GM23338 (cell line): ENCODE results near the gene CEACAM19. TPM values are rescaled to one million over a fixed set of nuclear protein-coding genes. Genes with fewer than 3 reads are reported as not detected.

Experiments
- ATAC-seq: fragments of 200-7000 bp; cut with Tn5 transposase; 3 replicates; pipeline ENCODE4 v1.9.1; 2020
- DNase-seq: peaks from one replicate; pipeline ENCODE4 v3.0.0-alpha.2; 2015; ENCODE audit warnings: low spot score
- H2AFZ ChIP-seq: fragments of 200-600 bp; sonication (generic); 2 replicates; pipeline ENCODE4 v1.8.0; 2016; ENCODE audit warnings: antibody characterized with exemption, mild to moderate bottlenecking, moderate library complexity
- H3F3A ChIP-seq: fragments of 200-600 bp; sonication (generic); replicated peaks from 2 replicates; pipeline ENCODE4 v1.8.0; 2017; ENCODE audit warnings: antibody characterized with exemption, mixed run types, low read depth
- H3K27ac ChIP-seq: fragments of 200-600 bp; sonication (generic); 2 replicates; pipeline ENCODE4 v1.6.1; 2016; ENCODE audit warnings: low read depth
- H3K27me3 ChIP-seq: fragments of 200-600 bp; sonication (generic); 2 replicates; pipeline ENCODE4 v1.8.0; 2016; ENCODE audit warnings: mild to moderate bottlenecking, mixed run types, moderate library complexity; ENCODE audit not compliant: insufficient read depth
- H3K36me3 ChIP-seq: fragments of 200-600 bp; sonication (generic); 2 replicates; pipeline ENCODE4 v1.8.0; 2016; ENCODE audit warnings: mild to moderate bottlenecking; ENCODE audit not compliant: insufficient read depth
- H3K4me1 ChIP-seq: fragments of 200-600 bp; sonication (generic); 2 replicates; pipeline ENCODE4 v1.8.0; 2016; ENCODE audit warnings: mild to moderate bottlenecking, moderate library complexity; ENCODE audit not compliant: insufficient read depth
- H3K4me2 ChIP-seq: fragments of 200-600 bp; sonication (generic); 2 replicates; pipeline ENCODE4 v1.7.1; 2017; ENCODE audit warnings: mixed run types
- H3K4me3 ChIP-seq: fragments of 200-600 bp; sonication (generic); 2 replicates; pipeline ENCODE4 v1.6.1; 2016; ENCODE audit warnings: mixed run types
- H3K79me2 ChIP-seq: fragments of 200-600 bp; sonication (generic); replicated peaks from 2 replicates; pipeline ENCODE4 v1.8.0; 2017; ENCODE audit warnings: mild to moderate bottlenecking; ENCODE audit not compliant: insufficient read depth
- H3K9me2 ChIP-seq: fragments of 200-600 bp; sonication (generic); 2 replicates; pipeline ENCODE4 v1.8.0; 2017; ENCODE audit not compliant: insufficient read depth
- H4K20me1 ChIP-seq: fragments of 200-600 bp; sonication (generic); replicated peaks from 2 replicates; pipeline ENCODE4 v1.8.0; 2017; ENCODE audit warnings: mild to moderate bottlenecking; ENCODE audit not compliant: insufficient read depth
- H3K27ac Mint-ChIP-seq: 2 replicates; pipeline ENCODE4 v1.8.0; 2020; ENCODE audit warnings: inconsistent platforms, mild to moderate bottlenecking, moderate library complexity, mixed read lengths
- H3K27me3 Mint-ChIP-seq: 3 replicates; pipeline ENCODE4 v1.8.0; 2022; ENCODE audit warnings: low read depth, mild to moderate bottlenecking, moderate library complexity, mixed read lengths, inconsistent platforms; ENCODE audit not compliant: insufficient read depth, poor library complexity
- H3K36me3 Mint-ChIP-seq: 3 replicates; pipeline ENCODE4 v1.8.0; 2021; ENCODE audit warnings: low read depth, mild to moderate bottlenecking, inconsistent platforms, moderate library complexity, mixed read lengths
- H3K4me1 Mint-ChIP-seq: 3 replicates; pipeline ENCODE4 v1.8.0; 2020; ENCODE audit warnings: mild to moderate bottlenecking, inconsistent platforms, mixed read lengths
- H3K4me3 Mint-ChIP-seq: 3 replicates; pipeline ENCODE4 v1.8.0; 2021; ENCODE audit warnings: moderate library complexity, mild to moderate bottlenecking, inconsistent platforms, mixed read lengths
- H3K9me3 Mint-ChIP-seq: 3 replicates; pipeline ENCODE4 v1.8.0; 2020; ENCODE audit warnings: moderate library complexity, mild to moderate bottlenecking, inconsistent platforms, mixed read lengths
- CREB1 ChIP-seq: fragments of 250-450 bp; sonication (Bioruptor Pico); IDR thresholded peaks from 2 replicates; pipeline ENCODE4 v1.5.0; 2020; ENCODE audit warnings: low read depth, mild to moderate bottlenecking, moderate library complexity
- CTCF ChIP-seq, 2 experiments: fragments of 200-600 bp in 1 of 2; sonication (generic) in 1 of 2; conservative IDR thresholded peaks; 2 replicates each; pipeline versions ENCODE4 v1.5.1 to v1.6.1; 2016 to 2017; ENCODE audit warnings: antibody characterized with exemption in 2 of 2, low read depth in 2 of 2, mild to moderate bottlenecking in 2 of 2, moderate library complexity in 1 of 2
- ETS1 ChIP-seq: IDR thresholded peaks from 2 replicates; pipeline ENCODE4 v1.6.1; 2016; ENCODE audit warnings: antibody characterized with exemption
- EZH2 ChIP-seq: fragments of 200-600 bp; sonication (generic); IDR thresholded peaks from one replicate; pipeline ENCODE4 v1.8.0; 2017; ENCODE audit warnings: antibody characterized with exemption, mild to moderate bottlenecking, low read depth; ENCODE audit not compliant: unreplicated experiment
- EZH2phosphoT487 ChIP-seq: fragments of 200-600 bp; sonication (generic); IDR thresholded peaks from one replicate; pipeline ENCODE4 v1.8.1; 2018; ENCODE audit warnings: antibody characterized with exemption; ENCODE audit not compliant: unreplicated experiment
- JUNB ChIP-seq: IDR thresholded peaks from one replicate; pipeline ENCODE4 v1.6.1; 2016; ENCODE audit warnings: antibody characterized with exemption; ENCODE audit not compliant: unreplicated experiment
- NANOG ChIP-seq: IDR thresholded peaks from 2 replicates; pipeline ENCODE4 v1.6.1; 2016; ENCODE audit warnings: antibody characterized with exemption, borderline replicate concordance
- POLR2AphosphoS5 ChIP-seq: IDR thresholded peaks from 2 replicates; pipeline ENCODE4 v1.6.1; 2016; ENCODE audit warnings: antibody characterized with exemption, low read depth
- REST ChIP-seq: IDR thresholded peaks from one replicate; pipeline ENCODE4 v1.6.1; 2018; ENCODE audit warnings: antibody characterized with exemption; ENCODE audit not compliant: unreplicated experiment
- STAT1 ChIP-seq: IDR thresholded peaks from one replicate; pipeline ENCODE4 v1.6.1; 2016; ENCODE audit warnings: antibody characterized with exemption; ENCODE audit not compliant: unreplicated experiment
- polyA plus RNA-seq: library from polyadenylated mRNA; unstranded; fragments of >200 nt; fragmentation: Nextera tagmentation; extraction: Ambion mirVana; gene quantifications from 2 replicates; pipeline ENCODE4 v1.2.1, GENCODE V29; 2016
- total RNA-seq: library from RNA; depleted of rRNA; stranded (reverse); fragments of >200 nt; shearing (Covaris generic); gene quantifications from 2 replicates; pipeline ENCODE4 v1.2.3, GENCODE V29; 2014

CEACAM19 gene
- total and polyA plus RNA-seq, 2 experiments from 2014 or later = 0.38 to 0.76 TPM

- no peak overlapping the region for H3K27ac ChIP-seq
- no peak overlapping the region for H3K27ac Mint-ChIP-seq
- no peaks in the 10 kb centered on the region for H3K79me2 ChIP-seq
- DNase-seq (no peak), ATAC-seq (no peak)
- H3K9me3 Mint-ChIP-seq = no peaks in the 10 kb centered on the region; the same call in 2 of the 3 replicates
- no peaks in the 10 kb centered on the region for H3F3A ChIP-seq
- H2AFZ ChIP-seq = no peak overlapping the region
- H3K9me2 ChIP-seq = no peaks in the 10 kb centered on the region
- no peaks in the 10 kb centered on the region for H3K36me3 Mint-ChIP-seq
- H4K20me1 ChIP-seq = no peaks in the 10 kb centered on the region; the same call in 1 of the 2 replicates
- no peak overlapping the region for H3K4me3 Mint-ChIP-seq
- H3K4me2 ChIP-seq = no peak overlapping the region
- H3K27me3 Mint-ChIP-seq = peaks cover 7% of the 10 kb centered on the region
- no peaks in the 10 kb centered on the region for H3K27me3 ChIP-seq
- no peaks in the 10 kb centered on the region for H3K4me1 Mint-ChIP-seq
- H3K4me1 ChIP-seq = no peaks in the 10 kb centered on the region
- no peak for TF ChIP-seq EZH2phosphoT487
- no peak overlapping the region for H3K4me3 ChIP-seq
- H3K36me3 ChIP-seq = no peaks in the 10 kb centered on the region
Measured at GRCh38 chr19:44705502-44706010, 34.3 kb downstream of the CEACAM19 start.

- Histone ChIP-seq H4K20me1 (no peaks in the 10 kb centered on the region; the same call in 1 of the 2 replicates), H3K4me3 (no peak overlapping the region), H3K27ac (no peak overlapping the region), H3F3A (no peaks in the 10 kb centered on the region), H3K4me1 (no peaks in the 10 kb centered on the region), H3K9me2 (no peaks in the 10 kb centered on the region), H3K27me3 (no peaks in the 10 kb centered on the region), H3K4me2 (no peak overlapping the region), H3K79me2 (no peaks in the 10 kb centered on the region), H3K36me3 (no peaks in the 10 kb centered on the region), H2AFZ (no peak overlapping the region)
- Mint-ChIP-seq H3K27me3 (peaks cover 7% of the 10 kb centered on the region), H3K36me3 (no peaks in the 10 kb centered on the region), H3K27ac (no peak overlapping the region), H3K4me1 (no peaks in the 10 kb centered on the region), H3K9me3 (no peaks in the 10 kb centered on the region; the same call in 2 of the 3 replicates), H3K4me3 (no peak overlapping the region)
- ATAC-seq (no peak), DNase-seq (no peak)
- no peak for TF ChIP-seq CREB1 (CRISPR knock-in tag)
- no peak for TF ChIP-seq NANOG
- TF ChIP-seq EZH2 = no peak
- no peak for TF ChIP-seq POLR2AphosphoS5
- no peak for TF ChIP-seq STAT1
- no peak for TF ChIP-seq ETS1
- no peak for TF ChIP-seq CTCF (conservative IDR thresholded peaks at IDR 0.05; ENCODE audit: low read depth in 2 of 2)
- no peak for TF ChIP-seq REST
- TF ChIP-seq JUNB = no peak
Measured at GRCh38 chr19:44706506-44707236, 35.4 kb downstream of the CEACAM19 start.
